Osteocyte (in vitro differentiated cells): ENCODE data around the gene TRPC4AP. TPM values are rescaled to one million over a fixed set of nuclear protein-coding genes. Genes with fewer than 3 reads are reported as not detected.
"Not testable (repeated sequence)": the region's sequence is repeated elsewhere in the genome, so short reads cannot be mapped to it uniquely, and the experiment has no call there.

Source experiments
- DNase-seq: peaks from one replicate; pipeline ENCODE4 v3.0.0; 2021; ENCODE audit warnings: mixed read lengths; ENCODE audit not compliant: unreplicated experiment; ENCODE audit errors: extremely low spot score
- H3K27ac Mint-ChIP-seq: one replicate; pipeline ENCODE4 v1.8.0; 2021; ENCODE audit warnings: mild to moderate bottlenecking, mixed read lengths; ENCODE audit not compliant: unreplicated experiment
- H3K27me3 Mint-ChIP-seq: one replicate; pipeline ENCODE4 v1.8.0; 2021; ENCODE audit warnings: mixed read lengths; ENCODE audit not compliant: unreplicated experiment
- H3K36me3 Mint-ChIP-seq: one replicate; pipeline ENCODE4 v1.8.0; 2021; ENCODE audit warnings: mixed read lengths; ENCODE audit not compliant: unreplicated experiment
- H3K4me1 Mint-ChIP-seq: one replicate; pipeline ENCODE4 v1.8.0; 2021; ENCODE audit warnings: mixed read lengths; ENCODE audit not compliant: unreplicated experiment
- H3K4me3 Mint-ChIP-seq: one replicate; pipeline ENCODE4 v1.8.0; 2021; ENCODE audit warnings: mild to moderate bottlenecking, moderate library complexity, mixed read lengths; ENCODE audit not compliant: unreplicated experiment
- H3K9me3 Mint-ChIP-seq: one replicate; pipeline ENCODE4 v1.8.0; 2021; ENCODE audit warnings: mixed read lengths; ENCODE audit not compliant: unreplicated experiment
- total RNA-seq: library from RNA; stranded (reverse); gene quantifications from 2 replicates; pipeline ENCODE4 v1.2.1, GENCODE V29; 2021
- TF ChIP-seq, protein P1 (sequence below): fragments of 200-600 bp; sonication (generic); IDR thresholded peaks from 2 replicates; pipeline ENCODE4 v1.5.0; 2021; ENCODE audit warnings: antibody characterized with exemption, mild to moderate bottlenecking, moderate library complexity

Gene TRPC4AP
- total RNA-seq, 1 donor from 2014 or later = 83.0 TPM

DNA sequence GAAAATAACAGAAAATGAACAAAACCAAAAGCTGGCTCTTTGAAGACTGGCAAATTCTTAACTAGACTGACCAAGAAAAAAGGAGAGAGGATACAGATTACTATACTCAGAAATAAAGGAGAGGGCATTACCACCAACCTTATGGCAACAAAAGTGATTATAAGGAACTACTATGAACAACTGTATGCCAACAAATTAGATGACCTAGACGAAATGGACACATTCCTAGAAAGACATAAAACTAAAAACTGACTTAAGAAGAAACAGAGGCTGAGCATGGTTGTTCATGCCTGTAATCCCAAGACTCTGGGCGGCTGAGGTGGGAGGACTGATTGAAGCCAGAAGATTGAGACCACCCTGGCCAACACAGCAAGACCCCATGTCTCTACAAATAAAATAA is 33.5 kb downstream of the TRPC4AP start:
- peaks cover 16% of the 10 kb centered on the region for H3K4me1 Mint-ChIP-seq
- no peaks in the 10 kb centered on the region for H3K27me3 Mint-ChIP-seq
- no peak overlapping the region for H3K27ac Mint-ChIP-seq
- no peak overlapping the region for H3K4me3 Mint-ChIP-seq
- H3K36me3 Mint-ChIP-seq = peaks cover 61% of the 10 kb centered on the region
- TF ChIP-seq, protein P1, sequence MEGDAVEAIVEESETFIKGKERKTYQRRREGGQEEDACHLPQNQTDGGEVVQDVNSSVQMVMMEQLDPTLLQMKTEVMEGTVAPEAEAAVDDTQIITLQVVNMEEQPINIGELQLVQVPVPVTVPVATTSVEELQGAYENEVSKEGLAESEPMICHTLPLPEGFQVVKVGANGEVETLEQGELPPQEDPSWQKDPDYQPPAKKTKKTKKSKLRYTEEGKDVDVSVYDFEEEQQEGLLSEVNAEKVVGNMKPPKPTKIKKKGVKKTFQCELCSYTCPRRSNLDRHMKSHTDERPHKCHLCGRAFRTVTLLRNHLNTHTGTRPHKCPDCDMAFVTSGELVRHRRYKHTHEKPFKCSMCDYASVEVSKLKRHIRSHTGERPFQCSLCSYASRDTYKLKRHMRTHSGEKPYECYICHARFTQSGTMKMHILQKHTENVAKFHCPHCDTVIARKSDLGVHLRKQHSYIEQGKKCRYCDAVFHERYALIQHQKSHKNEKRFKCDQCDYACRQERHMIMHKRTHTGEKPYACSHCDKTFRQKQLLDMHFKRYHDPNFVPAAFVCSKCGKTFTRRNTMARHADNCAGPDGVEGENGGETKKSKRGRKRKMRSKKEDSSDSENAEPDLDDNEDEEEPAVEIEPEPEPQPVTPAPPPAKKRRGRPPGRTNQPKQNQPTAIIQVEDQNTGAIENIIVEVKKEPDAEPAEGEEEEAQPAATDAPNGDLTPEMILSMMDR = no peak
- H3K9me3 Mint-ChIP-seq = no peaks in the 10 kb centered on the region
- DNase-seq = no peak

DNA sequence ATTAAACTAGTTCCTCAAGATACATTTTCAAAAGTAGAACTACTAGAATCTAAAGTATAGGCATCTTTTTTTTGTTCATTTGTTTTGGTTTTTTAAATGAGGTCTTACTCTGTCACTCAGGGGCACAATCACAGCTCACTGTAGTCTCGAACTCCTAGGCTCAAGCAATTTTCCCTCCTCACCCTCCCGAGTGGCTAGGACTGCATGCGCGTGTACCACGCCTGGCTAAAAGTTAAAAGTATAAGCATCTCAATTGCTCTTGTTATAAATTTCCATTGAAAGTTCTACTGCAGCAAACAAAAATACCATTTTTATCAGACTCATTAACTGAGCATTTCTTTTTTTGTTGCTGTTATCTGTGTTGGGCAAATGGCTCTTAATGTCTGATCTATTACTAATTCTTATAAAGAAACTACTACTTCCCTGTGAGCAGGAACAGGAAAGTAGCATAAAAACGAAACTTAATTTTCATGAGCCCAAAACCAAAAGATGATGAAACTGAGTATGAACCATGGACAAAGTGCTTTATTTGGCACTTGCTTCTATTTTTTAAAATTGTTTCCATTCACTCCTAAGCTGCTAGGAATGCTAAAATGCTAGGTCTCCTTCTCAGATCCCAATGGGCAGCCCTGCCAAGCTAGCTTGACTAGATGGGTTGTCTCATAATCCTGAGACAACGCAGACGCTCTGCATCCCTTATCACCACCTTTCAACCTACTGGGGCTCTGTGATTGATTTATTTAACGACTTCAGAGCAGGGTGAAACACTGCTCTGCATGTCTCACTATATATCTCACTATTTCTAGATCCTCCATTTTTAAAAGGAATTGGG is 36.9 kb downstream of the TRPC4AP start:
- Mint-ChIP-seq H3K4me1 (peaks cover 38% of the 10 kb centered on the region), H3K4me3 (no peak overlapping the region), H3K36me3 (peaks cover 51% of the 10 kb centered on the region), H3K27ac (peak overlapping the region; percentile 66), H3K9me3 (no peaks in the 10 kb centered on the region), H3K27me3 (no peaks in the 10 kb centered on the region)
- TF ChIP-seq, protein P1 = no peak
- no peak for DNase-seq

DNA sequence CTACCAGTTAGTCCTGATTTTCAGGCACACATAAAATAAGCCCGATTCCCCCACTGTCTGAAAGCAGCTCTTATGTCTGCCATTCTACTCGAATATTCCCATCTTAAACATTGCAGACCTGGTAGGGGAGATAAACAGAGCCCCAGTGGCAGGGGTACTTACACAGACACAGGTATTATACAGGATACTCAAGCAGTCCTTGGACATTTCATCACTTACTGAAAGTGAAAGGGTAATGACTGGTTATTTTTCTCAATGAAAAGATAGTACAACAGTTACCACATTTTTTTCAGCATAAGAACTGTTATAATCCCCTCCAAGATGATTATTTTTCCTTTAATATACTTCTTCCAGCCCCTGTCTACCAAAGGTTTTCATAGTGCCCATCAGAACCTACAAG is 37.8 kb downstream of the TRPC4AP start:
- TF ChIP-seq, protein P1 = no peak
- no peak for DNase-seq
- no peak overlapping the region for H3K4me3 Mint-ChIP-seq
- H3K27ac Mint-ChIP-seq = no peak overlapping the region
- H3K9me3 Mint-ChIP-seq = no peaks in the 10 kb centered on the region
- H3K36me3 Mint-ChIP-seq = peaks cover 50% of the 10 kb centered on the region
- peaks cover 38% of the 10 kb centered on the region for H3K4me1 Mint-ChIP-seq
- H3K27me3 Mint-ChIP-seq = no peaks in the 10 kb centered on the region

DNA sequence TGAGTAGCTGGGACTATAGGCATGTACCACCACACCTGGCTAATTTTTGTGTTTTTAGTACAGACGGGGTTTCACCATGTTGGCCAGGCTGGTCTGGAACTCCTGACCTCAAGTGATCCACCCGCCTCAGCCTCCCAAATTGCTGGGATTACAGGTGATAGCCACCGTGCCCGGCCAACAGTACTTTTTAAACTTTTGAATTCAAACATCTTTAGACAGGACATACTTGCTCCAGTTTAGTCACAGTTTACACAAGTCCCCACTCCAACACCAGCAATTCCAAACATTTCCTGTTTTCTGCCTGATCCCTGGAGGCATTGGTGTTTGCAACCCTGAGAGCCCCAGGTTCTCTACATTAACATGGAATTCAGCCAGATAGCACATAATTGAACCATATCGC is 40.0 kb downstream of the TRPC4AP start:
- H3K4me1 Mint-ChIP-seq = peaks cover 31% of the 10 kb centered on the region

DNA sequence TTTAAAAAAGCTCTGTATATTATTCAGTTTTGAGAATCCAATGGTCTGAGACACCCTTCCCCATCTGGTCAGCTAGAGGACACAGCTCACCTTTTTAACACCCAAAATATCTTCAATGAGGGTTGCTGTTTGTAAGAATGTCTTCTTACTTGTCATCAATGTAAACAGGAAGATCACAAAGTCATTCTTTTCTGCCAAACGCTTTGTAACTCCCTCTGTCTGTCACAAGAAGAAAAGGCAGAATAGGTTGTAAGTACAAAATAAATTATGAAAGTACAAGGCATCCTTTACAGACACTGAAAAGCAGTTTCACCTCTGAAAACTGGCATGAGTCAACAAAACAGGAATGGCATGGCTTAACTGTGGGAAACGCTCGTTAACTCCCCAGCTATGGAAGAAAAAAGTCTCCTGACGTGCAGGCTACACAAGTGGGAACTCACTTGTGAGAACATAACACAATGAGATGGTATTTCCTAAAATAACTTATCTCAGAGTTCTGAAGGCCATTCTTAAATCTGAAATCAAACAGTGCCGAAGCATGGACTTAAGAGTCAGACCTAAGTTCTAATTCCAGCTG is 42.7 kb downstream of the TRPC4AP start:
- TF ChIP-seq, protein P1 = no peak
- H3K27me3 Mint-ChIP-seq = no peaks in the 10 kb centered on the region
- H3K27ac Mint-ChIP-seq = no peak overlapping the region
- no peak overlapping the region for H3K4me3 Mint-ChIP-seq
- peaks cover 22% of the 10 kb centered on the region for H3K4me1 Mint-ChIP-seq
- no peak for DNase-seq
- no peaks in the 10 kb centered on the region for H3K9me3 Mint-ChIP-seq
- H3K36me3 Mint-ChIP-seq = peaks cover 46% of the 10 kb centered on the region

More for the DNA sequence above, 40.0 kb downstream of the TRPC4AP start:
- DNase-seq, H3K9me3 Mint-ChIP-seq, H3K27me3 Mint-ChIP-seq, H3K4me3 Mint-ChIP-seq: not testable (repeated sequence)
- H3K27ac Mint-ChIP-seq = peak overlapping the region; percentile 78
- H3K36me3 Mint-ChIP-seq = peaks cover 50% of the 10 kb centered on the region
